Measurements from ENCODE around the gene CCN6.

GRCh38 chr6:112118034-112118433 lies 64.1 kb downstream of the CCN6 start:
- TF ChIP-seq CTCF (IDR thresholded peaks at IDR 0.05) = no peak
- TF ChIP-seq EZH2phosphoT487 (IDR thresholded peaks at IDR 0.05) = no peak
- TF ChIP-seq EZH2 (IDR thresholded peaks at IDR 0.05) = no peak

All from neural progenitor cell (in vitro differentiated cells).